PC-9 (cell line): ENCODE measurements around the gene BAIAP2L2. TPM values are rescaled to one million over a fixed set of nuclear protein-coding genes. Genes with fewer than 3 reads are reported as not detected.
A peak's percentile ranks its signal among the peaks of the same experiment; 100 is the strongest.

Experiments
- BruUV-seq: library from RNA; stranded (reverse); fragments of 400-500 nt; replicated peaks from 2 replicates; lab custom pipeline; 2021; lab: Mats Ljungman, UMichigan
- CTCF ChIA-PET: fragments of 300-600 bp; sonication (Branson Sonifier 250); formaldehyde crosslinking; loops from one replicate; lab custom pipeline; 2022; ENCODE audit warnings: antibody characterized with exemption; lab: Charles Lee
- POLR2A ChIA-PET: fragments of 300-600 bp; sonication (Branson Sonifier 250); formaldehyde crosslinking; loops from one replicate; lab custom pipeline; 2022; ENCODE audit warnings: antibody characterized with exemption; ENCODE audit not compliant: unreplicated experiment; lab: Charles Lee
- DNase-seq, 2 experiments: peaks; one replicate each; pipeline versions ENCODE4 v3.0.0 to v3.0.0-alpha.2; 2015 to 2022; ENCODE audit warnings: mixed read lengths in 1 of 2
- H2AFZ ChIP-seq: fragments of 200-600 bp; sonication (generic); 2 replicates; pipeline ENCODE4 v1.8.1; 2017; ENCODE audit warnings: antibody characterized with exemption
- H3F3A ChIP-seq: fragments of 200-600 bp; sonication (generic); 2 replicates; pipeline ENCODE4 v1.8.1; 2017; ENCODE audit warnings: antibody characterized with exemption, mild to moderate bottlenecking, low read depth; ENCODE audit not compliant: insufficient read depth
- H3K27ac ChIP-seq: fragments of 200-600 bp; sonication (generic); 2 replicates; pipeline ENCODE4 v1.6.1; 2016; ENCODE audit warnings: mixed run types
- H3K27me3 ChIP-seq: fragments of 200-600 bp; sonication (generic); 2 replicates; pipeline ENCODE4 v1.6.1; 2016; ENCODE audit warnings: low read depth, mixed run types; ENCODE audit not compliant: insufficient read depth
- H3K36me3 ChIP-seq: fragments of 200-600 bp; sonication (generic); 2 replicates; pipeline ENCODE4 v1.6.1; 2016; ENCODE audit warnings: low read depth, mixed run types
- H3K4me1 ChIP-seq: fragments of 200-600 bp; sonication (generic); replicated peaks from 2 replicates; pipeline ENCODE4 v1.6.1; 2016; ENCODE audit warnings: mixed run types; ENCODE audit not compliant: insufficient read depth
- H3K4me2 ChIP-seq: fragments of 200-600 bp; sonication (generic); 2 replicates; pipeline ENCODE4 v1.6.1; 2017; ENCODE audit warnings: mixed run types
- H3K4me3 ChIP-seq: fragments of 200-600 bp; sonication (generic); 2 replicates; pipeline ENCODE4 v1.6.1; 2016; ENCODE audit warnings: mixed run types
- H3K79me2 ChIP-seq: fragments of 200-600 bp; sonication (generic); 2 replicates; pipeline ENCODE4 v1.6.1; 2017; ENCODE audit warnings: low read depth, mixed run types
- H3K9me2 ChIP-seq: fragments of 200-600 bp; sonication (generic); 2 replicates; pipeline ENCODE4 v1.8.1; 2017; ENCODE audit warnings: mild to moderate bottlenecking; ENCODE audit not compliant: insufficient read depth
- H3K9me3 ChIP-seq: fragments of 200-600 bp; sonication (generic); 2 replicates; pipeline ENCODE4 v1.8.1; 2016; ENCODE audit warnings: low read depth; ENCODE audit not compliant: insufficient read depth
- H4K20me1 ChIP-seq: fragments of 200-600 bp; sonication (generic); 2 replicates; pipeline ENCODE4 v1.8.1; 2017; ENCODE audit not compliant: insufficient read depth
- EZH2 ChIP-seq: fragments of 200-600 bp; sonication (generic); IDR thresholded peaks from 2 replicates; pipeline ENCODE4 v1.8.0; 2017; ENCODE audit warnings: antibody characterized with exemption, low read depth
- intact Hi-C: fragments of 100-400 bp; cut with micrococcal nuclease; formaldehyde crosslinking; loops from one replicate; pipeline ENCODE4 v1.10.0; 2022; ENCODE audit not compliant: unreplicated experiment
- total RNA-seq: library from RNA; stranded (reverse); gene quantifications from 2 replicates; pipeline ENCODE4 v1.2.3, GENCODE V29; 2021
- TF ChIP-seq, protein P1 (sequence below): fragments of 200-600 bp; sonication (generic); conservative IDR thresholded peaks from 2 replicates; pipeline ENCODE4 v1.6.1; 2017; ENCODE audit warnings: mixed run types, antibody characterized with exemption, mild to moderate bottlenecking, moderate library complexity

BAIAP2L2 gene
- total RNA-seq, 1 experiment from 2014 or later: 7.1 TPM

DNA sequence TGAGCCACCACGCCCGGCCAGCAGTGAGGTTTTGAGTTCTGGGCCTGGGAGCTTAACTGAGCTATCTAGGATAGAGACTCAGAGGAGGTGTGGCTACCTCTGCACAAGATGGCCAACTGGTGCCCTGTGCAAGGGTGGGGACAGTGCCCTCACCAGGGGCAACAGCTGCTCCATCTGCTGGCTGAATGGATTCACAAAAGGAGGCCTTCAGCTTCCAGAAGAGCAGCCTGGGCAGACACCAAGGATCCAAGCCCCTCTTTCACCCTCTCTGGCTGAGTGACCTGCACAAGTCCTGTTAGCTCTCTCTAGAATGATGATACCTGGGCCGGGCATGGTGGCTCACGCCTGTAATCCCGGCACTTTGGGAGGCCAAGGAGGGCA lies 33.5 kb upstream of the BAIAP2L2 start:
- H3K27me3 ChIP-seq: no peaks in the 10 kb centered on the region
- no peaks in the 10 kb centered on the region for H3K79me2 ChIP-seq
- H3K4me1 ChIP-seq: peaks cover 62% of the 10 kb centered on the region
- no peaks in the 10 kb centered on the region for H3K36me3 ChIP-seq
- H2AFZ ChIP-seq: no peak overlapping the region
- intact Hi-C loops: loop anchor here (10.0 kb wide), 1 partner anchor 151 kb away; no protein-coding TSS in a partner anchor
- POLR2A ChIA-PET: no interaction called here
- CTCF ChIA-PET: interaction anchor here (0.6 to 1.3 kb wide), 3 partner anchors 29 to 522 kb away, joined by 3 to 4 read pairs (median 3); partner anchors contain the start of gene PLA2G6
- peak overlapping the region; percentile 60 for H3K4me2 ChIP-seq
- peak overlapping the region; percentile 82 for H3K27ac ChIP-seq
- no peaks in the 10 kb centered on the region for H3K9me3 ChIP-seq
- no peaks in the 10 kb centered on the region for H4K20me1 ChIP-seq
- TF ChIP-seq, protein P1, sequence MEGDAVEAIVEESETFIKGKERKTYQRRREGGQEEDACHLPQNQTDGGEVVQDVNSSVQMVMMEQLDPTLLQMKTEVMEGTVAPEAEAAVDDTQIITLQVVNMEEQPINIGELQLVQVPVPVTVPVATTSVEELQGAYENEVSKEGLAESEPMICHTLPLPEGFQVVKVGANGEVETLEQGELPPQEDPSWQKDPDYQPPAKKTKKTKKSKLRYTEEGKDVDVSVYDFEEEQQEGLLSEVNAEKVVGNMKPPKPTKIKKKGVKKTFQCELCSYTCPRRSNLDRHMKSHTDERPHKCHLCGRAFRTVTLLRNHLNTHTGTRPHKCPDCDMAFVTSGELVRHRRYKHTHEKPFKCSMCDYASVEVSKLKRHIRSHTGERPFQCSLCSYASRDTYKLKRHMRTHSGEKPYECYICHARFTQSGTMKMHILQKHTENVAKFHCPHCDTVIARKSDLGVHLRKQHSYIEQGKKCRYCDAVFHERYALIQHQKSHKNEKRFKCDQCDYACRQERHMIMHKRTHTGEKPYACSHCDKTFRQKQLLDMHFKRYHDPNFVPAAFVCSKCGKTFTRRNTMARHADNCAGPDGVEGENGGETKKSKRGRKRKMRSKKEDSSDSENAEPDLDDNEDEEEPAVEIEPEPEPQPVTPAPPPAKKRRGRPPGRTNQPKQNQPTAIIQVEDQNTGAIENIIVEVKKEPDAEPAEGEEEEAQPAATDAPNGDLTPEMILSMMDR: peak; percentile 43; the same call in 1 of the 2 replicates
- no peak for TF ChIP-seq EZH2
- H3K9me2 ChIP-seq: no peaks in the 10 kb centered on the region
- H3K4me3 ChIP-seq: no peak overlapping the region
- peak; percentile 22 to 52 for DNase-seq
- BruUV-seq: no TSS peak
- peaks cover 69% of the 10 kb centered on the region for H3F3A ChIP-seq

DNA sequence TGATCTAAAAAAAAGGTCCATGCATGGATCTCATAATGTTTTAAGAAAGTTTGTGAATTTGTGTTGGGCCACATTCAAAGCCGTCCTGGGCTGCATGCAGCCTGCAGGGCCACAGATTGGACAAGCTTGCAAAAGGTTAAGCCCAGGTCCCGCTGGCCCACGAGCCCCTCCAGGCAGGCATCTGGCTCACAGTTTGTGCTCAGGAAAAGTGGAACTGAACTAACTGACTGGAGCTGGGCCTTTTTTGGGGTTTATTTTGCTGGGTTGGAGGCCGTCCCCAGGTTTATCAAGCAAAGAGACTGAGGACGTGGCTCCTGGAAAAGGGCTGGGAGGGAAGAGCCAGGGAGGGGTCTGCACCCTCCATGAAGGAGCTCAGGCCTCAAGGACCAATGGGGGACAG lies 32.1 kb upstream of the BAIAP2L2 start:
- TF ChIP-seq, protein P1: no peak
- TF ChIP-seq EZH2: no peak
- H3K36me3 ChIP-seq: no peaks in the 10 kb centered on the region
- no peaks in the 10 kb centered on the region for H3K79me2 ChIP-seq
- BruUV-seq: no TSS peak
- peaks cover 55% of the 10 kb centered on the region for H3F3A ChIP-seq
- no peaks in the 10 kb centered on the region for H4K20me1 ChIP-seq
- H3K9me2 ChIP-seq: no peaks in the 10 kb centered on the region
- peak overlapping the region; percentile 60 for H3K4me2 ChIP-seq
- ChIA-PET CTCF (interaction anchor here (0.6 to 0.7 kb wide), 2 partner anchors 51 to 637 kb away, joined by 4 to 5 read pairs; no protein-coding TSS in a partner anchor), POLR2A (interaction anchor here (1.0 kb wide), 1 partner anchor 59 kb away, joined by 5 read pairs; the partner anchor contains the start of gene MAFF)
- H2AFZ ChIP-seq: no peak overlapping the region
- H3K27ac ChIP-seq: peak overlapping the region; percentile 82
- intact Hi-C loops: loop anchor here (1.0 to 10.0 kb wide), 5 partner anchors 32 to 256 kb away; partner anchors contain the start of genes BAIAP2L2 and PLA2G6
- no peak overlapping the region for H3K4me3 ChIP-seq
- peaks cover 51% of the 10 kb centered on the region for H3K4me1 ChIP-seq
- no peaks in the 10 kb centered on the region for H3K27me3 ChIP-seq
- DNase-seq: no peak
- no peaks in the 10 kb centered on the region for H3K9me3 ChIP-seq

DNA sequence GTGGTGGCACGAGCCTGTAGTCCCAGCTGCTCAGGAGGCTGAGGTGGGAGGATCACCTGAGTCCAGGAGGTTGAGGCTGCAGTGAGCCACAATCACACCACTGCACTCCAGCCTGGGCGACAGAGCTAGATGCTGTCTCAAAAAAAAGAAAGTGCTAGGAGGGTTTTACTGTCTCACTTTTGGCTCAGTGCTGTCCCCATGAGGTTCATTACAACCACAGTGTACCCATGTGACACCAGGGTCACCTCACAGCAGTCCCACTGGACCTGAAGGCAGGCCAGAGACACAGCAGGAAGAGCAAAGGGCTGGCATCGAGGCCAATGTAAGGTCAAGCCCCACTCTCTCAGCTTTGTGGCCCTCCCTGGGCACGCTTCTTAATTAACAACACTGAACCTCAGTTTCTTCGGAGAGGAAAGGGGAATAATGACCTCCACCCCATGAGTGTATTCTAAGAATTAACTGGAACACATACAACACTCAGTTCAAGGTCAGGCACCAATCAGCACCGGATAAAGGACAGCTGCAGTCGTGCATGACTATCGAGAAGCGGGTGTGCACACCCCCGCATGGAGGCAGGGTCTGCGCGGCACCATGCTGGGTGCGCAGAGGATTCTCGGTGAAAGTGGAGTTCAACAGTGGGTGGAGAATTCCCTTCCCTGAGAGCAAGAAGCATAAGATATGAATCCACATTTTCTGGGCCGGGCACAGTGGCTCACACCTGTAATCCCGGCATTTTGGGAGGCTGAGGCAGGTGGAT lies 30.9 kb upstream of the BAIAP2L2 start:
- Histone ChIP-seq H4K20me1 (no peaks in the 10 kb centered on the region), H3K4me3 (no peak overlapping the region), H2AFZ (no peak overlapping the region), H3F3A (peaks cover 49% of the 10 kb centered on the region), H3K27ac (no peak overlapping the region), H3K79me2 (no peaks in the 10 kb centered on the region), H3K4me1 (peaks cover 43% of the 10 kb centered on the region), H3K36me3 (no peaks in the 10 kb centered on the region), H3K9me3 (no peaks in the 10 kb centered on the region), H3K27me3 (no peaks in the 10 kb centered on the region), H3K4me2 (no peak overlapping the region), H3K9me2 (no peaks in the 10 kb centered on the region)
- TF ChIP-seq EZH2: no peak
- TF ChIP-seq, protein P1: no peak
- POLR2A ChIA-PET: interaction anchor here (0.6 kb wide), 1 partner anchor 1319 kb away, joined by 4 read pairs; no protein-coding TSS in a partner anchor
- no peak for DNase-seq
- intact Hi-C loops: loop anchor here (10.0 kb wide), 1 partner anchor 153 kb away; no protein-coding TSS in a partner anchor
- no TSS peak for BruUV-seq
- CTCF ChIA-PET: interaction anchor here (0.5 kb wide), 1 partner anchor 371 kb away, joined by 6 read pairs; no protein-coding TSS in a partner anchor
